ENCODE results near the gene RHBDD3. TPM values are rescaled to one million over a fixed set of nuclear protein-coding genes. Genes with fewer than 3 reads are reported as not detected.

The RHBDD3 gene
- total RNA-seq, 1 experiment from 2014 or later, result 49.6 TPM

- Histone ChIP-seq H3K36me3 (ENCODE audit: control insufficient read depth, insufficient read depth, low read length) (peaks cover 61% of the 10 kb centered on the region), H3K27ac (ENCODE audit: low read length) (no peak overlapping the region), H3K4me3 (ENCODE audit: low read depth in 2 of 2, low read length in 2 of 2) (no peak overlapping the region), H3K4me1 (ENCODE audit: control insufficient read depth, insufficient read depth, low read length) (peaks cover 19% of the 10 kb centered on the region), H3K27me3 (ENCODE audit: control insufficient read depth, insufficient read depth, low read length) (no peaks in the 10 kb centered on the region), H3K9me3 (ENCODE audit: control insufficient read depth, insufficient read depth, low read depth, low read length) (no peaks in the 10 kb centered on the region)
- no peak for DNase-seq (ENCODE audit: low read depth, low spot score)
- TF ChIP-seq CTCF (IDR thresholded peaks at IDR 0.05) (no peak), SIN3A (IDR thresholded peaks at IDR 0.05; ENCODE audit: borderline replicate concordance, insufficient read depth, low read depth, low read length) (no peak), REST (IDR thresholded peaks at IDR 0.05; ENCODE audit: insufficient read depth in 1 of 2, low read depth in 2 of 2, low read length in 1 of 2) (no peak), TCF7L2 (IDR thresholded peaks at IDR 0.05; ENCODE audit: low read depth, low read length) (no peak), POLR2AphosphoS5 (IDR thresholded peaks at IDR 0.05; ENCODE audit: low read depth, low read length) (no peak)
- no peak for ATAC-seq
- ChIA-PET POLR2A (no interaction called here), CTCF (no interaction called here)
- intact Hi-C loops (cut with micrococcal nuclease; ENCODE audit: unreplicated experiment), result no loop called here
- in situ Hi-C loops (cut with HindIII; ENCODE audit: low pct_unique_long_range_greater_than_20kb, low sequenced_read_pairs), result no loop called here
- BruUV-seq (replicated peaks), result TSS peak; percentile 3
These were observed 8.2 kb upstream of the RHBDD3 start for GRCh38 chr22:29275819-29276565.

GRCh38 chr22:29275167-29275566, 7.4 kb upstream of the RHBDD3 start:
- Histone ChIP-seq H3K36me3 (ENCODE audit: control insufficient read depth, insufficient read depth, low read length) (peaks cover 65% of the 10 kb centered on the region), H3K27me3 (ENCODE audit: control insufficient read depth, insufficient read depth, low read length) (no peaks in the 10 kb centered on the region), H3K27ac (ENCODE audit: low read length) (no peak overlapping the region), H3K4me3 (ENCODE audit: low read depth in 2 of 2, low read length in 2 of 2) (no peak overlapping the region), H3K9me3 (ENCODE audit: control insufficient read depth, insufficient read depth, low read depth, low read length) (no peaks in the 10 kb centered on the region), H3K4me1 (ENCODE audit: control insufficient read depth, insufficient read depth, low read length) (peaks cover 25% of the 10 kb centered on the region)
- in situ Hi-C loops (cut with HindIII; ENCODE audit: low pct_unique_long_range_greater_than_20kb, low sequenced_read_pairs) (no loop called here), intact Hi-C loops (cut with micrococcal nuclease; ENCODE audit: unreplicated experiment) (no loop called here)
- POLR2A ChIA-PET, result no interaction called here
- no peak for TF ChIP-seq SIN3A (IDR thresholded peaks at IDR 0.05; ENCODE audit: borderline replicate concordance, insufficient read depth, low read depth, low read length)
- DNase-seq (ENCODE audit: low read depth, low spot score) (no peak), ATAC-seq (no peak)
- BruUV-seq (replicated peaks), result no TSS peak
- CTCF ChIA-PET, result no interaction called here

- CTCF ChIA-PET, result no interaction called here
These were observed 4.8 kb upstream of the RHBDD3 start for GRCh38 chr22:29272624-29273023.

More at GRCh38 chr22:29272624-29273023, 4.8 kb upstream of the RHBDD3 start:
- ATAC-seq (no peak), DNase-seq (ENCODE audit: low read depth, low spot score) (no peak)
- Histone ChIP-seq H3K9me3 (ENCODE audit: control insufficient read depth, insufficient read depth, low read depth, low read length) (no peaks in the 10 kb centered on the region), H3K27ac (ENCODE audit: low read length) (no peak overlapping the region), H3K36me3 (ENCODE audit: control insufficient read depth, insufficient read depth, low read length) (peaks cover 70% of the 10 kb centered on the region), H3K4me3 (ENCODE audit: low read depth in 2 of 2, low read length in 2 of 2) (no peak overlapping the region), H3K27me3 (ENCODE audit: control insufficient read depth, insufficient read depth, low read length) (no peaks in the 10 kb centered on the region), H3K4me1 (ENCODE audit: control insufficient read depth, insufficient read depth, low read length) (peaks cover 25% of the 10 kb centered on the region)
- TF ChIP-seq REST (IDR thresholded peaks at IDR 0.05; ENCODE audit: insufficient read depth in 1 of 2, low read depth in 2 of 2, low read length in 1 of 2), result no peak
- TF ChIP-seq TCF7L2 (IDR thresholded peaks at IDR 0.05; ENCODE audit: low read depth, low read length), result no peak
- TF ChIP-seq SIN3A (IDR thresholded peaks at IDR 0.05; ENCODE audit: borderline replicate concordance, insufficient read depth, low read depth, low read length), result no peak
- no peak for TF ChIP-seq CTCF (IDR thresholded peaks at IDR 0.05)
- TF ChIP-seq POLR2AphosphoS5 (IDR thresholded peaks at IDR 0.05; ENCODE audit: low read depth, low read length), result no peak
- intact Hi-C loops (cut with micrococcal nuclease; ENCODE audit: unreplicated experiment) (no loop called here), in situ Hi-C loops (cut with HindIII; ENCODE audit: low pct_unique_long_range_greater_than_20kb, low sequenced_read_pairs) (no loop called here)
- no TSS peak for BruUV-seq (replicated peaks)
- POLR2A ChIA-PET, result no interaction called here

Measured in Panc1 (cell line).